ENCODE results near the gene TTC22. TPM values are rescaled to one million over a fixed set of nuclear protein-coding genes. Genes with fewer than 3 reads are reported as not detected.
A peak's percentile ranks its signal among the peaks of the same experiment; 100 is the strongest.

Gene TTC22
- not detected for polyA plus RNA-seq (2013, experiment 1 of 2; ENCODE audit: insufficient read length)
- polyA plus RNA-seq (2013, experiment 2 of 2; ENCODE audit: insufficient read length), result not detected

DNA sequence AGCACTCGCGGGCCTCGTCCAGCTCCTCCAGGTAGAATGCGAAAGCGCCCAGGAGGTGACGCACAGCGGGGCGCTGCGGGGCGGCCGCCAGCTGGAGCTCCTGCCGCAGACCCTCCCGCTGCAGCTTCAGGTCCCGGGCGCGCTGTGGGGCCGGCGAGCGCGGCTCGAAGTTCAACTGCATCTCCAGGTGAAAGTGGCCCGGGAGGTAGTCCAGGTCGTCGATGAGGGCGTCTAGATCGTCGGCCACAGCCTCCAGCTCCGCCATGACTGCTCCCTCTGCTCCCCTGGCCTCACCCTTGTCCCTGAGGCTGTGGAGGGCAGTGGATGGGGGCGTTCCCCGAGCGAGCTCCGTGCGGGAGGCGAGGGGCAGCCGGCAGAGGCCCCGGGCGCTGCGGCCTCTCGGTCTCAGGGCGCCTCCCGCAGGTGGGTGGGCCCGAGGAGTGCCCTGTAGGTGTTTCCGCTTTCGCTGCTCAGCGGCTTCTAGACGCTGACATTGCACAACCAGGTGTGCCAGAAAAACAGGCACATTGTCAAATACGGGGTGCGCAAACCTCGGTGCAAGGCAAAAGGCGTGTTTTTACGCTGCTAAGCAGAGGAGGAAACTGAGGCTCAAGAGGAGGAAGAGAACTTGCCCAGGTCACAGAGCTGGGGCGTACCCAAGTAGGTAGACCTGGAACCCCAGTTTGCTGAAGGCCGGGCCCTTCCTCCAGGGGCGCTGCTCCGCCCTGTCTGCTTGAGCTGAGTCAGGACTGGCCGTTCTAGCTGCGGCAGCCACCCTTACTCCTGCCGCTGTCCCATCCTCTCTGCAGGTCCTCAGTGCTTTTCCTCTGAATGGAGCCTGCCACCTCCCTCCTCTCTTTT is at the start of gene TTC22:
Gene TTC22, minus strand, starts transcription at position 425 of the 861 bp plus-strand sequence. Its CDS starts 160 bp downstream, at position 265.
- DNase-seq, result no peak

DNA sequence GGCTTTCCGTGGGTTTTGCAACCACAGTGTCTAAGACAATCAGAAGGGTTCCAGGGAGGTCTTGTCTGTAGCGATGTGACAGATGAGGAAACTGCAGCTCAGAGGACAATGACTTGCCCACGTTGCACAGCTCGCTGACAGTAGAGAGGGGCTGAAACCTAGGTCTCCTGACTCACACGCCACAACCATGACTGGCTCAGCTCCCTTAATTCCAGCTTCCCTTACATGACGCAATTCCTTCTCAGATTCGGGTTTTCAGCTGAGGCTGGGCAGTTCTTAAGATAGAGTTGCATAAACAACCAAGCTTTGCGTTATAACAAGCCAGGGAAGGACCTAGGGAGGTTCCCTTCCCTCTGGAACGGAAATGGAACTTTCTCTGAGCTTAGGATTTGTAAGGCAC is 49.6 kb upstream of the TTC22 start:
- peak; percentile 85 for DNase-seq

DNA sequence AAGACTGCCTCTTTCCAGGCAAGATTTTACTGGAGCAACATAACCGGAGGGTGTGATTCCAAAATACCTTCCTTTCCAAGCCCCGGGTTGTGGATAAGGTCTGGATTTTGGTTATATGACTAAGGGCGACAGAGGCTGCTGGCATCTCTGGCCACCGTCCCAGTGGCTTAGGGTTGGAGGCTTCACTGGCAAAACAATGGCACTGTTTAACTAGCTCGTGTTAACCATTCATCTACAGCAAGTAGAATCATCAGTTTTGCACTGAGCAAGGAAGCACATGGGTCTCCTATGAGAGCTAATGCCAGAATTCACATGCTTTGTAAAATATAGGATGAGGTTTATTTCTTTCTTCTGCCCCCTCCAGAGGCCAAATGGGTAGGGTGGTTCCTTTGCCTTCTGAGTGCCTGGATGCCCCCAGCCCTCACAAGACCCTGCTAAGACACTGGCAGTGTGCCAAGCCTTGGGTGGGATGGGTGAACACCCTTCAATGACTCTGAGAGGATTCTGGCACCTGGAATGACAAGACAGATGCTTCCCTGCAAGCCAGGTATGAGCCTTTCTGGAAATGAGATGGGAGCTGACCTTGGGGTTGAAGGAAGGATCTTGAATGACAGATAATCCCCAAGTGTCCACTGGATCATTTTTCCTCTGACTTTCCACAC is 49.1 kb upstream of the TTC22 start:
- DNase-seq, result peak; percentile 33

DNA sequence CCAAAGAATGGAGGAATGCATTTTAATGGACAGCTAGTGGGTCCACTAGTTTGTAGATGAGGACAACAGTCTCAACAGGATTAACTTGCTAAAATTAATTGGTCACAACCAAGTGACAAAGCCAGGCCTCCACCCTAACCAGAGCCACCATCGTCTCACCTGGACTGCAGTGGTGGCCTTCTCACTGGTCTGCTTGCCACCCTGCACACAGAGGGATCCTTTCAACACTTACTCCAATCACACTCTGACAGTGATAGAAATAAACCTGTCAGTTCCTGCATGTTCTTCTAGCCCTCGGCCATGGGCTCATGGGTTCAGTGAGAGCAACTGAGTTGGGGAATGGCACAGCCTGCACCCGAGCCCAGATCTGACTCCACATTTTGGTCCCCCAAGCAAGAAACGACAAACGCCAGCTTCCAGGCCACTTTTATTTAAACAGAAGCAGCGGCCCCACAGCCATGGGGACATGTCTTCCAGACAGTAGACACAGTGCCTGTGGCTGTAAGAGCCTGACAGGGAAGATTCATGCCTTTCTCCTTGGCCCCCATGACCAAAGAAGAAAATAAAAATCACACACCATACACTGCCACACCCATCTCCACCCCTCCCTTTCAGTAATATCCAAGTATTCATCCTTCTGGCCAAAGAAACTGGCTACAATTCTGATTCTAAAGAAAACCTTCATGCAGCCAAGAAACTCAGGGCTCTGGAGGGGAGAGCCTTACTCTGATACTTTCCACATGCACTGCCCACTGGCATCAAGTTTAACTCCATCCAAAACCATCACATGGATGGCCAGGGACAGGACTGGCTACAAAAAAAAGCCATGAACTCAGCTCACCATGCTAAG is 48.3 kb upstream of the TTC22 start:
- no peak for DNase-seq

DNA sequence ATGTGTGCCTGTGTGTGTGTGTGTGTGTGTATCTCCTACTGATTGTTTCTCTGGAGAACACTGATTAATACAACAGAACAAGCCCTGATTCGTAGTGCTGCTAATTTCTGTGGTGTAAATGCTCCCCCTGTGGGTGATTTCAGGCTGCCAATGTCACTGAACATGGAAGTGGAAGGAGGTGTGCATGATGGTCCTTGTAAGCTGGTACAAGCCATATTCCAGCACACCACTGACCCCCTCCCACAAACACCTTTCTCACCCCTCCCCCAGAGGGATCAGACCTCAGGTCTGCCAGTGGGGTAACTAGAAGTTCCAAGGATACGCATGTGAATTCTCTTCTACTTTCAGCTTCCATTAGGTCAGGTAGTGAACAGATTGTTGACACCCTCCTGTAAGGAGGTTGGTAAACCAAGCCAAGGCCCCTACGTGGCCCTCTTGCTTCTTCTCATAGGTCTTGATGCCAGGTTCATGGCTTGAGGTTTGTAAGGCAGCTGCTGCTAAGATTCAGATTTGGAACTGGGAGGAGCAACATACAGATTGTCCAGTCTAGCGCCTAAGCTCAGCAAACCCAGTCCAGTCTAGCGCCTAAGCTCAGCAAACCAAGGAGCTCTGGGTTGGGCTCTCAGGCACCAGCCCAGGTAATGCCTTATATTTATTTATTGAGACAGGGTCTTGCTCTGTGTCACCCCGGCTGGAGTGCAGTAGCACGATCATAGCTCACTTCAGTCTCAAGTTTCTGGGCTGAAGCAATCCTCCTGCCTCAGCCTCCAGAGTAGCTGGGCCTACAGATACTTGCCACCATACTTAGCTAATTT is 47.2 kb upstream of the TTC22 start:
- DNase-seq, result no peak

DNA sequence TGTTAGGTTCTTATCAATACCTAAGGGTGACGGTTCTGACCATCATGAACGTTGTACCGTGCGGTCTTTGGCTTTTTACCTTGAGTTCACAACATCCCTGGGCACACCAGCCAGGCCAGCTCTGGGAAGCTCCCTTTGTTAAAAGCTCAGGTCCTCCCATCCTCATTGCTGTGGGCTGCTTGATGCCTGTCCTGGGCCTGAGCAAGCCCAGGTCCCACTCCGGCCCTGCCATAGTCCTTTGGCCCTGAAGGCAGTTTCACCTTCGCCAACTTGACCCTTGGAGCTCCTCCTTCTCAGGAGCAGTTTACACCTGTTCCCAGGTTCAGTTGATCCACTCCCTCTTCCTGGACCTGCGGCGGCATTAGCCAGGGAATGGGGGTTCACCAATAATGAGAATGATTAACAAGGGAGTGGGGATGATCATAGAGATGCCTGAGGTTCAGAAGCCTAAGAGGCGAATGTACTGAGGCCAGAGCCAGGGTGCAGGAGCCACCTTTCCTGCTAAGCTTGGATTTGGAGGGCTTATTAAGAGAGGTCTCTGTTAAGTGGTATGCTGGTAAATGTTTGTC is 45.7 kb upstream of the TTC22 start:
- DNase-seq, result no peak

DNA sequence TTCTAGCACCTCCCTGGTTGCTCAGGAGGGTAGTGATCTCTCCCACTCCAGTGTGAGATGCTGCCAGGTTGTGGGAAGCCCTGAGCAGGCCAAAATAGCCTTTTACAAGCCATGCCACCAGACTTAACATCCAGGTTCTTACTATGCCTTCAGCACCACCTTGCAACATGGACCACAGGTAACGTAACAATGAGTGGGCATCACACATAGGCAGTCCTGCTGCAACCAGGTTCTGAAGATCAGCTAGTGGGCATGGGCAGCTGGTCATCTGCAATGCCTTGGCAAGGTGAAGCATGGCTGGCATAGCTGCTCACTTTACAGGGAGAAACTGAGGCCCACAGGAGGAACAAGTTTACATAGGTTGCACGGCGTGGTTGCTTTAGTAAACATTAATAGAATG is 45.2 kb upstream of the TTC22 start:
- no peak for DNase-seq

DNA sequence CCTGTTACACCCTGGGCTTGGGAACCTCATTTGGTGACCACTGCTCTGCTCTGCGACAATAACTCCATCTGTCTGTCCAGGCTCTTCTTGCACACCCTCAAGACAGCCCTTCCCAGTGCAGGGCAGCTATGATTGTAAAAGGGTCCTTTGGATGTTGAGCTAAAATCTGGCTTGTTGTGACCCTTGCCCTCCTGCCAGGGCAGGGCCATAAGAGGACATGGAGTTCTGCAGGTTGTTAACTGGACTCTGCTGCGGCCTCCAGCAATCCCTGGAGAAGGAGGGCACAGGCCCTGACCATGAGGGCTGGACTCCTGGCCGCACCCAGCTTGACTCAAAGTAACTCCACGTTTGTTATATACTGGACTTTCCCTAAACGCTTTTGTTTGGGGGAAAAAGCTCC is 44.6 kb upstream of the TTC22 start:
- DNase-seq, result no peak

DNA sequence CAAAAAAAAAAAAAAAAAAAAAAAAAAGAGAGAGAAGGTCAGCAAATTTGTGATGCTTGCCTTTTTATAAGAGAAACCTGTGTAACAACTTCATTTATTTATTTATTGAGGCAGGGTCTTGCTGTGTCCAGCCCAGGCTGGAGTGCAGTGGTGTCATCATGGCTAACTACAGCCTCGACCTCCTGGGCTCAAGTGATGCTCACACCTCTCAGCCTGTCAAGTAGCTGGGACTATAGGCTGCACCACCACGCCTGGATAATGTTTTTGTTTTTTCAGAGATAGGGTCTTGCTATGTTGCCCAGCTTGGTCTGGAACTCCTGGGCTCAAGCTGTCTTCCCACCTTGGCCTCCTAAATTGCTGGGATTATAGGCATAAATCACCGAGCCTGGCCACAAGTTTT is 43.4 kb upstream of the TTC22 start:
- no peak for DNase-seq

DNA sequence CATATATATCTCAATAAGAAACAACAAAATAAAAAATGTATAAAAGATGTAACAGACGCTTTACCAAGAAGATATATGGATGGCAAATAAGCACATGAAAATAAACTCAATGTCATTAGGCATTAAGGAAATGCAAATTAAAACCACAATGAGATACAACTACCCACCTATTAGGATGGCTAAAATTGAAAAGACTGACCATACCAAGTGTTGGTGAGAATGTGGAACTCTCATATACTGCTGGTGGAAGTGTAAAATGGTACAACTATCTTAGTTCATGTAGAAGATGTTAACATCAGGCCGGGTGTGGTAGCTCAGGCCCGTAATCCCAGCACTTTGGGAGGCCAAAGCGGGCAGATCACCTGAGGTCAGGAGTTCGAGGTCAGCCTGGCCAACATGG is 42.3 kb upstream of the TTC22 start:
- no peak for DNase-seq

DNA sequence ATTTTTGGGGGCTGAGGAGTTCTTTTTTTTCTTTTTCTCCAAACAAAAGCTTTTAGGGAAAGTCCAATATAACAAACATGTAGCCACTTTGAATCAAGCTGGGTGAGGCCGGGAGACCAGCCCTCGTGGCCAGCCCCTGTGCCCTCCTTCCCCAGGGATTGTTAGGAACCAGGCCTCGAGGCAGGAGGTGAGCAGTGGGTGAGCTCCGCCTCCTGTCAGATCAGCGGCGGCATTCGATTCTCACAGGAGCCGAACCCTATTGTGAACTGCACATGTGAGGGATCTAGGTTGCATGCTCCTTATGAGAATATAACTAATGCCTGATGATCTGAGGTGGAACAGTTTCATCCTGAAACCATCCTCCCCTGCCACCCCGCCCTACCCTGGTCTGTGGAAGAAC is 41.8 kb upstream of the TTC22 start:
- DNase-seq, result no peak

DNA sequence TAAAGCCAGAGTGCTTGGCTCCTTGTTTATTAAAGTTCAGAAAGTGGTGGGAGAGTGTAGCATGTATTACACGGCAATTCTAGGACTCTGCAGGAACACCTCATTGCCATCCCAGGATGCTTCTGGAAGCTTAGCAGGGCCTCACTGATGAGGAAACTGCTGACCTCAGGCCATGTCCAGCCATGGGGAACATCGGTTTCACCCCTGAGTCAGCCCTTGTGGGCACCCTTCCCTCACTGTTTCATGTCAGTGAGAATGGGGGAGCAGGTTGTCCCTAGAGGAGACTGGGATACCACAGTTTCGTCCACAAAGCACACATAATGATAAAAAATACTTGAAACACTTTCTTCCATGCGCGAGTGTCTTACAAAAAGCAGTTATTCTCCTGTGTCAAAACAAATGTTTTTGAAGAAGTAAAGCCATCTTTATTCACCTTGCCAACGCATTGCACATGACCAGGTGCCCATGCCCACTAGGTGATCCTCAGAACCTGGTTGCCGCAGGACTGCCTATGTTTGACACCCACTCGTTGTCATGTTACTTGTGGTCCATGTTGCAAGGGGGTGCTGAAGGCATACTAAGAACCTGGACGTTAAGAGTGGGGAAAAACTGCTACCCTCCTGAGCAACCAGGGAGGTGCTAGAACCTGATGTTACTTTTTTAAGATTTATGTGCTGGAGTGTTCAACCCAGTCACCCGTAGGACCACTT is 41.2 kb upstream of the TTC22 start:
- DNase-seq, result no peak

DNA sequence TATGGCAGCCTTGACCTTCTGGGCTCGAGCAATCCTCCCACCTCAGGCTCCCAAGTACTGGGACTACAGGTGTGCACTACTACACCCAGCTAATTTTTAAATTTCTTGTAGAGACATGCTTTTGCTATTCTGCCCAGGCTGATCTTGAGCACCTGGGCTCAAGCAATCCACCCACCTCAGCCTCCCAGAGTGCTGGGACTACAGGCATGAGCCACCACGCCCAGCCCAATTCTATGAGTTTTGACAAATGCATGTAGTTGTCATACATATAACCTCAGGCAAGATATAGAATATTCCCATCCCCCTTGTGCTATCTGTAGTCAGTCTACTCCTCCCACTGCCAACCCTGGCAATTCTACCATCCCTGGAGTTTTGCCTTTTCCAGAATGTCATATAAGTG is 38.7 kb upstream of the TTC22 start:
- DNase-seq, result no peak

DNA sequence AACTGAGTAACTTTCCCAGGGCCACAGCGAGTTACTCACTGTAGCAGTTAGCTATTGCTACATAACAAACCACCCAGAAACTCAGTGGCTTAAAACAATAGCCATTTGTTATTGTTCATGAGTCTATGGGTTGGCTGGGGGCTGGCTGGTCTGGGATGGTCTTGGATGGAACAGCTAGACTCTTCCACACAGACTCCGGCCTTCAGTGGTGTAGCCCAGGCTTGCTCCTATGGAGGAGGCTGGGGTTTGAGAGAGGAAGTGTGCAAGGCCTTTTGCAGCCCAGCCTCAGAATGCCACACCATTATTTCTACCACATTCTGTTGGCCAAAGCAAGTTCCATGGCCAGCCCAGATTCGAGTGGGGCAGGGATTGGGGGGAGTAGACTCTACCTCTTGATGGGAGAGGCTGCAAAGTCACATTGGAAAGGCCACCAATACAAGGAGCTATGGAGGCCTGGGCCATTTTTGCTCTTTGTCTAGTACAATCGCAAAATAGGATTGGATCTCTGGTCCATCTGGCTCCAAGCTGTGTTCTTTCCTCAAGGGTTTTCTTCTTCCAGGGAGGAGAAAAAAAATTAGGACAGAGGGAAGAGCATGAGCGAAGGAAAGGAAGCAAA is 37.5 kb upstream of the TTC22 start:
- no peak for DNase-seq

DNA sequence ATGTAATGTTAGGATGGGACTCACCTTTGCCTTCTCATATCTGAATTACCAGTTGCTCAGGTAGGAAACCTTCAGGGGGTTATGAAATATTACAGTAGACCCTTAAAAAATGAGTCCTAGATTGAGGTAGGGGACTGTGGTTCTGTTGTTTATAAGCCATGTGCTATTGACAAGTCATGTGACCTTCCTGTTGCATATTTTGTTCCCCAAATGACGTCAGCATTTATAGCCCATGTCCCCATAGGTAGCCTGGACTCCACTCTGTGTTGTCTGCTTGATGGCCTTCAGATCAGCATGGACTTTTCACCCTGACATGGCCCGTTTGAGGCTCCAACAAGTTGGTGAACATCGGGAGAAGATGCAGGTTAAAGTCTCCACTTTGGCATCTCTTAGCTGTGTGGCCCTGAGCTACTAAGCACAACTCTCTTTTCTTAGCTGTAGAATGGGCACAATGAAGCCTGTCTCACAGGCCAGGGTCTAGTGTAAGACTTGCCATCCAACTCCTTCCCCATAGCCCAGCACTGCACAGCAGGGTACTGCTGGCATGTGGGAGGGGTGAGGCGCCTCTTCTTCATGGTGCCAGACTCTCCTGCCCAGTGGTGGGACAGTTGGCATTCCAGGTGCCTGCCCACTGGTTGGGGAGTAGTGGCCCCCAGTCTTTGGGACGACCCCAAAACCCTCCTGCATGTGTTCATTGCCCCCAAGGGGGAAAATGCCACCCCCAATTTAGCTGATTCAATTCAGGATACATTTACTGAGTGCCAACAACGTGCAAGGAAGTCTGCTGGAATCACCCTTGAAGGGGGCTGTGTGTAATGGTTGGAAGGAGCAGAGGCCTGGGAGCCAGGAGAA is 36.1 kb upstream of the TTC22 start:
- DNase-seq, result no peak

DNA sequence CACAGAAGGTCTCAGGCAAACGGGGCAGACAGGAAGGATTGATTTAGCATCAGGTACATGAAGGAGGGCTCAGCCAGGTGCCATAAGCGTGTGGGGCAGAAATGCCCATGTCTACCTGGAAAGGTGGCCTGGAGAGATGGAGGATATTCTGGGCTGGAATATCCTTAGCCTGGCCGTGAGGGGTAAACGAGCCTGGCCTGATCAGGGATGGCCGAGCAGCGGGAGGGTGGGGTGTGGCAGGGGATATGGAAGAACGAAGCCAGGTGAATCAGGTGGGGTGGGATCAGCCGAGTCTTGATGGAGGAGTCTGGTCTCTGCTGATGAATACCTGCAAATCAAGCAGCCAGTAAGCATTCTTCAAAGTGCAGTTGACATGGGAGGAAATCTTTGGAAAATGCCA is 35.5 kb upstream of the TTC22 start:
- DNase-seq, result no peak

DNA sequence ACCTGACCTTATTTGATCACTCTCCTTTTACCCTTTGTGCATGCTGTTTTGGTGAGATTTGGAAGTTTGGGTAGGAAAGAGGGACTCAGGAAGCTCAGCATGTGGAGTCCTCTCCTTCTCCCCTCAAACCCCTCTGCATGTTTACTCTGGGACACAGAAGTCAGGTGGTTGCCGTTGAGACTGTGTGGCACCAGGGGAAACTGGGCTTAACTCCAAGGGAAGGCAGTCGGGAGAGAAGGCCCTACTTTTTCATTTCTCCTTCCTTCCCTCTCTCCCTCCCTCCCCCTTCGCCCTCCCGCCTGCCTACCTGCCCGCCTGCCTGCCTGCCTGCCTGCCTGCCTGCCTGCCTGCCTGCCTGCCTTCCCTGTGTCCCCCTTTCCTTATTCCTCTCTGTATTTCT is 34.8 kb upstream of the TTC22 start:
- no peak for DNase-seq

DNA sequence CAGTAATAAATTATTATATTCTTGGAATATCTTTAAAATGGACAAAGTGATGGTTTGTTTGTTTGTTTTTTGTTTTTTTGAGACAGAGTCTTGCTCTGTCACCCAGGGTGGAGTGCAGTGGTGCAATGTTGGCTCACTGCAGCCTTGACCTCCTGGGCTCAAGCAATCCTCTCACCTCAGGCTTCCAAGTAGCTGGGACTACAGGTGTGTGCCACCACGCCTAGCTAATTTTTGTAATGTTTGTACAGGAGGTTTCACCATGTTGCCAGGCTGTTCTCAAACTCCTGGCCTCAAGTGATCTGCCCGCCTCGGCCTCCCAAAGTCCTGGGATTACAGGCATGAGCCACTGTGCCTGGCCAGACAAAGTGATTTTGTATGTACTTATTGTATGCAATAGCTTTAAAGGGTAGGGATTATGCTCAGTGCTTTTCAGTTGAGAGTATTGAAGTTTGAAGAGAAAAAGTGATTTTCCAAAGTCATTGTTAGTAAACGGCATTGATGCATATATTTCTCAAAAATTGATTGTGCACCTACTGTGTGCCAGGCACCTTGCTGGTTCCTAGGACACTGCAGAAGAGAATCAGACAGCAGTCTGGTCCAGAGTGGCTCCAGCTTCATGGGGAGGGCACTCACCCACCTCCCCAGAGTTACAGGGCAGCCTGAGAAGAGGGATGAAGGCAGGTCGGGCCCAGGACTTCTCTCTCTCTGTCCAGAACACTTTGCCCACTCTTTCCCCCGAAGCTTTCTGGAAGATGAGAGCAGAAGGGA is 34.2 kb upstream of the TTC22 start:
- no peak for DNase-seq

DNA sequence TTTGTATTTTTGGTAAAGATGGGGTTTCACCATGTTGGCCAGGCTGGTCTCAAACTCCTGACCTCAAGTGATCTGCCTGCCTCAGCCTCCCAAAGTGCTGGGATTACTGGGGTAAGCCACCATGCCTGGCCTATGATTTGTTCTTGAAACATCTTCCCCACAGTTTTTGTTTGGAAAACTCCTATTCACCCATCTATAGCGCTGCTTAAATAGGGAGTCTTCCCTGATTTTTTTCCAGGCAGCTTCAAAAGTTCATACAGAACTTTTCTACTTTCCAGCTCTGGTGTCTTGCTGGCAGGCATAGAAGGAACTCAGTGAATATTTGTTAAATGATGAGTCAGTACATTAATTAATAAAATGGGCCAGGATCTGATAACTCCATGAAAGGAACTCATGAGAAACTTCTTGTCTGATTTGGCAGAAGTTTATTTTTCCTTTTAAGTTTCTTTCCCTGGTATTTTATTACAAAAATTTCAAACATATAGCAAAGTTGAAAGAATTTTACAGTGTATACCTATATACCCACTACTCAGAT is 33.0 kb upstream of the TTC22 start:
- no peak for DNase-seq

Measured in fibroblast of skin of back (primary cell).